ENCODE measurements around the gene COL18A1.

Gene COL18A1

DNA sequence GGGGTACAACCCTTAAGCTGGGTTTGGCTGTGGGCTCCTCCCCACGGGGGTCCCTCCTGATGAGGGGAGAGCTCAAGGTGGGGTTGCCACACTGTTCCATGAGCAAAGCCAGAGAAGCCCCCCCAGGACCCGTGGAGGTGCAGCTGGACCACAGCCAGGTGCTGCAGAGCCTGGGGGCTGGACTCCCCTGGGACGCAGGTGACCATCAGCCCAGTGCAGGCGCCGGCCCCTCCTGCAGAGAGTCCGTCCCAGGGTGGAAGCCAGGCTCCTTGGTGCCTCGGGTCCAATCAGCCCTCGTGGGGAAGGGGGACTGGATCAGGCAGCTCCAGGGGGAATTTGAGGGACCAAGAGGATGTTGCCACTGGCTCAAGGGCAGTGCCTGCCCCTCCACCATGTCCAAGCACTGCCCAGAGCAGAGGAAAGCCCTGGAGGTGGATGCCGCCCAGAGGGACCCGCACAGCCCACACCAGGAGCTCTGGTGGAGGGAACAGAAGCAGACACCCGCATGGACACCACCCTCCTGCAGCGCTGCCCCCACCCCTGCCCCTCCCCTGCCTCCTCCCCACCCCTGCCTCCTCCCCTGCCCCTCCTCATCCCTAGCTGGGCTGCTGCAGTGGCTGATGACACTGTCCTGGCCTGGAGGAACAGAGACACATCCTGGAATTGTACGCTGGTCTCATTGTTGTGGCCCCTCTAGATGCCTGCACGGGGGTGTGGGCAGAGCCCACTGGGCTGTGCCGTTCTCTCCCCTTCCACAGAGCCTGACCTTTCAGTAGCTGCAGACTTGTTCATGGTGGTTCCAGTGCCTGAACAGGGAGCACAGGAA, 30.8 kb upstream of the COL18A1 start:
- TF ChIP-seq, protein P1, sequence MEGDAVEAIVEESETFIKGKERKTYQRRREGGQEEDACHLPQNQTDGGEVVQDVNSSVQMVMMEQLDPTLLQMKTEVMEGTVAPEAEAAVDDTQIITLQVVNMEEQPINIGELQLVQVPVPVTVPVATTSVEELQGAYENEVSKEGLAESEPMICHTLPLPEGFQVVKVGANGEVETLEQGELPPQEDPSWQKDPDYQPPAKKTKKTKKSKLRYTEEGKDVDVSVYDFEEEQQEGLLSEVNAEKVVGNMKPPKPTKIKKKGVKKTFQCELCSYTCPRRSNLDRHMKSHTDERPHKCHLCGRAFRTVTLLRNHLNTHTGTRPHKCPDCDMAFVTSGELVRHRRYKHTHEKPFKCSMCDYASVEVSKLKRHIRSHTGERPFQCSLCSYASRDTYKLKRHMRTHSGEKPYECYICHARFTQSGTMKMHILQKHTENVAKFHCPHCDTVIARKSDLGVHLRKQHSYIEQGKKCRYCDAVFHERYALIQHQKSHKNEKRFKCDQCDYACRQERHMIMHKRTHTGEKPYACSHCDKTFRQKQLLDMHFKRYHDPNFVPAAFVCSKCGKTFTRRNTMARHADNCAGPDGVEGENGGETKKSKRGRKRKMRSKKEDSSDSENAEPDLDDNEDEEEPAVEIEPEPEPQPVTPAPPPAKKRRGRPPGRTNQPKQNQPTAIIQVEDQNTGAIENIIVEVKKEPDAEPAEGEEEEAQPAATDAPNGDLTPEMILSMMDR (conservative IDR thresholded peaks at IDR 0.05; ENCODE audit: control insufficient read depth, insufficient read depth, low read depth, low read length) = no peak
- no peak overlapping the region for H3K4me3 ChIP-seq (ENCODE audit: control insufficient read depth, low read depth, low read length)
- no peak for DNase-seq (ENCODE audit: low read depth)

DNA sequence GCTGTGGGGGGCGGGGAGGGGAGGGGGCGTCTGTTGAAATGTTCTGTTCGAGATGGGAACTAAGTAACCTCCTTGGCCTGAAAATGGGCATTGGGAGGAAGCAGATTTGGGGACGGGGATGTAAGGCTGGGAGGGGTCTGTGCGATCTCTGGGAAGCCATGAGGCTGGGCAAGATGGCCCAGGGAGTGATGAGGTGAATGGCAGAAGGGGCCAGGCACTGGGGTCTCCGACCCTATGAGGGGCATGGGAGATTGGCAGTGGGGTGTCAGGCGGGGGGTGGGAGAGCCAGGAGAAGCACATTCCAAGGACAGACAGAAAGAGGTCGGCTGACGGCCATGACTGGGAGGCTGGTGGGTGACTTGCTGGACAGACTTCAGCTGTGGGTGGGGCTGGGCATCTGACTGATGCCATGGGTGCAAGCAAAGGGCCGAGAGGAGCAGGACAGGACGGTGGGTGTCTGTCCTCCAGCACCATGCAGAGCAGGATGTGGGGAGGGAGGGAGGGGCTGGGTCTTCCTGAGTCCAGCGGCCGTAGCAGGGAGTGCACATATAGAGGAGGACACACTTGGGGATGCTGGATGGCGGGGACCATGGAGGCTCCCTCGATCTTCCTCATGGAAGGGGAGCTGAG, 30.0 kb upstream of the COL18A1 start:
- H3K4me3 ChIP-seq (ENCODE audit: control insufficient read depth, low read depth, low read length) = no peak overlapping the region
- no peak for DNase-seq (ENCODE audit: low read depth)
- TF ChIP-seq, protein P1 (conservative IDR thresholded peaks at IDR 0.05; ENCODE audit: control insufficient read depth, insufficient read depth, low read depth, low read length) = no peak

DNA sequence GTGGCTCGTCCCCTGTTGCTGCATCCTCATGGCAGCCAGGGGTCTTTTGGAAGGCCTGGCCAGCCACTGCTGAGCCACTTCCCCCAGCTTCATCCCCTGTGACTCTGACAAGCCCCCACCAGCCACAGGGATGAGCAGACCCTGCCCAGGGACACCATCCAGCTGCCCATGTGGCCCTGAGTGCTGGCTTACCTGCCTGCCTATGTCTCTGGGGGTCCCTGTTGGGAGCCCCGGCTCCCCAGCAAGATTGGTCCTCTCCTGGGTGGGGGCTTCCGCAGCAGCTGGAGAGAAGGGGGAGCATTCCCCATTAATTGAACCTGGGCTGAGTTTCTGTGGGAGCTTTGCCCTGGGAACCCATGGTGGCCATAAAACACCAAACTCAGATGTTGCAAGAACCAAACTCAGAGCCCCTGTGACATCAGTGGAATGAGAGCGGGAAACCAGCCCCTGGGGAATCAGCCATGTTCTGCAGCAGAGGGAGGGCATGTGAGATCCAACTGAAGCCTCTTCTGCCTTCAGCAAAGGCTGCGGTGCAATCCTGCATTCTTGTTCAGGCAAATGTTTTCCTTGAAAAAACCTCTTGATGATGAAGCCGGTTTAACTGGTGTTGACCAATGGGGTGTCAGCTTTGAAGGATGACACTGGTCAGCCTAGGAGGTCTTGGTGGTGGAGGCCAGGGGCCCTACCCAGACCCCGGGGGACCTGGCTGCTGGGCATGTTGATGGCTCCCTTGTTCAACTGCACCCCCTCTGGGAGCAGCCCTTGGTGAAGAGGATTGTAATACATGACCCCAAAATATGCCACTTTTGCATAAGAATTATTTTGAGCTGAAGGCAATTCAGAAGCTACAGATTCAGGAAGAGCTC, 28.3 kb upstream of the COL18A1 start:
- DNase-seq (ENCODE audit: low read depth) = peak; percentile 58
- no peak overlapping the region for H3K4me3 ChIP-seq (ENCODE audit: control insufficient read depth, low read depth, low read length)
- TF ChIP-seq, protein P1 (conservative IDR thresholded peaks at IDR 0.05; ENCODE audit: control insufficient read depth, insufficient read depth, low read depth, low read length) = no peak

DNA sequence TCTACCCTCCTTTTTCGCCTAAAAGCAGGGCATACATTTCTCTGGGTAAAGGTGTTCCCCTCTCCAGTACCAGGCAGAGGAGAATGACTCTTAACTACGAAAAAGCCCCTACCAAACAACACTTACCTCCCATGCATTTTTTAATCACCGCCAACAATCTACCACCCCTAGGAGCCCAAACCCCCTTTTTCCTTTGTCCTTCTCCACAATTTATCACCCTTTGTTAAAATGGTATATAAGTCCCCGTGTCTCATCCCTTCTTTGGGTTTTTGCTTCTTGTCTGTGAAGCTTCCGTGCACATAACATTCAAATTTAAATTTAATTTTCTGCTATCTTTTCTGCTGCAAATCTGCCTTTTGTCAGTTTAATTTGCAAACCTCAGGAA, 27.6 kb upstream of the COL18A1 start:
- H3K4me3 ChIP-seq (ENCODE audit: control insufficient read depth, low read depth, low read length) = no peak overlapping the region
- TF ChIP-seq, protein P1 (conservative IDR thresholded peaks at IDR 0.05; ENCODE audit: control insufficient read depth, insufficient read depth, low read depth, low read length) = no peak
- DNase-seq (ENCODE audit: low read depth) = no peak

DNA sequence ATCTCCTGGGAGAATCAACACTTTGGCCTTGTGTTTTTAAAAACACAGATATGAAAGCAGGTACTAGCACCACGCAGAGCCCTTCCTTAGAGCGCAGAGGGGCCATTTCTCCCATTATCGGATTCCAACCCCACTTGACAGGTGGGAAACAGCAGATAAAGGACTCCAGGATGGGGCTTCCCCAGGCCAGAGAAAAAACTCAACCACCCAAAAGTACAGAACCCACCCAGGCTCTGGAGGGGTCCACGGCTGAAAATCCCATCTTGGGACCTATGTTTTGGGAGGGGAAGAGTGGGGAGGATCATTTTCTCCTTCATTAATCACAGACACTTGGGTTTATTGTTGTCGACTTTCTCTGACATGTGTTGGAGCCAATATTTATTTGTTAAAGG, 27.1 kb upstream of the COL18A1 start:
- no peak overlapping the region for H3K4me3 ChIP-seq (ENCODE audit: control insufficient read depth, low read depth, low read length)
- TF ChIP-seq, protein P1 (conservative IDR thresholded peaks at IDR 0.05; ENCODE audit: control insufficient read depth, insufficient read depth, low read depth, low read length) = no peak
- no peak for DNase-seq (ENCODE audit: low read depth)

DNA sequence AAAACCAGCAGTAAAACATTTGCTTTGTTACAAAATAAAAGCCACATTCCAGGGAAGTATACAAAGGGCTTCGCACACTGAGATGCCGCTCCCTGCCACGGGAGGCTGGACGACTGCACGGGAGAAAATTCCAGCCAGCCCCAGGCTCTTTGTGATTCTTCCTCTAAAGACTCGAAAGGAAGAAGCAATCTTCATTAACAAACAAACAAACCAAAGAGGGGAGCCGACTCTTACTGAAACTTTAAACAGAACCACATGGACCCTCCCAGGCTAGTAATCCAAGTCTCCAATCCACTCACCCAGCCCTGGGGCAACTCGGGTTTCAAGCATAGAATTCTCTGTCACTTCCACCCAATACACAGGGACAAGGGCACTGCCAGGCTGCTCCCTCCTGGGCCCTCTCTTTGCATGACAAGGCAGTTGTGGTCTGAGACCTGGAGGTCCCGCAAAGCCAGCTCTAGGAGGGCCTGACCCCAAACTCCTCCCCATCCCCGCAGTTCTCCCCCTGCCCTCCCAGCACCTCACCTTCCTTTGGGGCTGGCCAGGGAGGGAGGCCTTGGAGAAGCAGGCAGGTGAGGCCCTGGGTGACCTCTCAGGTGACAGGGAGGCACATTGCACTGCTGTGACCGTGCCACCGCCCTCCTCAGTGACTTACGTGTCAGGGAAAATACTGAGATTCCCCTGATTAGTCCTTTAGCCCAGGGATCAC, 26.6 kb upstream of the COL18A1 start:
- TF ChIP-seq, protein P1 (conservative IDR thresholded peaks at IDR 0.05; ENCODE audit: control insufficient read depth, insufficient read depth, low read depth, low read length) = no peak
- H3K4me3 ChIP-seq (ENCODE audit: control insufficient read depth, low read depth, low read length) = no peak overlapping the region
- DNase-seq (ENCODE audit: low read depth) = no peak

Measured in fibroblast of mammary gland (primary cell).